SK-N-SH (cell line): ENCODE measurements around the gene ZNF680.

Experiments used
- CTCF ChIP-seq: fragments of 200-600 bp; sonication (generic); IDR thresholded peaks from 2 replicates; pipeline ENCODE4 v1.6.1; 2017; ENCODE audit warnings: antibody characterized with exemption, mild to moderate bottlenecking, moderate library complexity
- IRF3 ChIP-seq: fragments of 150-350 bp; IDR thresholded peaks from 2 replicates; pipeline ENCODE4 v1.6.1; 2016; ENCODE audit warnings: mild to moderate bottlenecking, low read depth, low read length
- MEF2A ChIP-seq: IDR thresholded peaks from 2 replicates; pipeline ENCODE4 v1.4.0; 2012; ENCODE audit warnings: low read depth, borderline replicate concordance
- MXI1 ChIP-seq: IDR thresholded peaks from 2 replicates; pipeline ENCODE4 v1.6.1; 2012; ENCODE audit warnings: mild to moderate bottlenecking, low read depth, low read length, improper control_type of control experiment
- POLR2AphosphoS5 ChIP-seq: IDR thresholded peaks from 2 replicates; pipeline ENCODE4 v1.6.1; 2012; ENCODE audit warnings: low read depth, low read length
- RAD21 ChIP-seq: IDR thresholded peaks from 2 replicates; pipeline ENCODE4 v1.6.1; 2012; ENCODE audit warnings: mild to moderate bottlenecking, low read length
- RCOR1 ChIP-seq: fragments of 150-350 bp; IDR thresholded peaks from 2 replicates; pipeline ENCODE4 v1.6.1; 2017; ENCODE audit warnings: antibody characterized with exemption, low read length
- TCF12 ChIP-seq: IDR thresholded peaks from 2 replicates; pipeline ENCODE4 v1.4.0; 2012
- USF1 ChIP-seq: IDR thresholded peaks from 2 replicates; pipeline ENCODE4 v1.4.0; 2012; ENCODE audit warnings: low read depth, borderline replicate concordance

- TF ChIP-seq POLR2AphosphoS5: no peak
- no peak for TF ChIP-seq CTCF
- TF ChIP-seq TCF12: no peak
- TF ChIP-seq MEF2A: no peak
- TF ChIP-seq USF1: no peak
- TF ChIP-seq IRF3: no peak
- no peak for TF ChIP-seq RCOR1
- no peak for TF ChIP-seq RAD21
- TF ChIP-seq MXI1: no peak
Observed at GRCh38 chr7:64516451-64516850, 46.4 kb downstream of the ZNF680 start.
